ENCODE measurements around the gene KRTAP6-3.

Gene KRTAP6-3

DNA sequence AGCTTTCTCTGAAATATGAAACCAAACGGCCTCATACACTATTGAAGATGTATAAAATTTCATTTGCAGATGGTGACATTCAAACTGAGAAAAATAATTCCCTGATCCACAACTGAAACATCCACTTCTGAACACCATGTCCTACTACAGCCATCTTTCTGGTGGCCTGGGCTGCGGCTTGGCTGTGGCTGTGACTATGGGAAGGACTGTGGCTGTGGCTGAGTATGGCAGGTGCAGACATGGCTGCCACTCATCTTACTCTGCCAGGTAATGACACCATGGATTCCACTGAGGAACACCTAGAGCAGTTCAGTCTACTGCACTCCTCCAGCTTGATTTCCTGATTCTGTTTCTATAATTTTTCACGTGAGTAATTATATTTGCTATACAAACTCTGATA lies 28.3 kb downstream of the KRTAP6-3 start, which contains the start of gene KRTAP20-4:
Gene KRTAP20-4, plus strand, starts transcription at position 106 of the 400 bp plus-strand sequence.
- H3K27ac ChIP-seq: no peak within 1 kb of the TSS
- no peak within 1 kb of the TSS for H3K4me3 ChIP-seq

DNA sequence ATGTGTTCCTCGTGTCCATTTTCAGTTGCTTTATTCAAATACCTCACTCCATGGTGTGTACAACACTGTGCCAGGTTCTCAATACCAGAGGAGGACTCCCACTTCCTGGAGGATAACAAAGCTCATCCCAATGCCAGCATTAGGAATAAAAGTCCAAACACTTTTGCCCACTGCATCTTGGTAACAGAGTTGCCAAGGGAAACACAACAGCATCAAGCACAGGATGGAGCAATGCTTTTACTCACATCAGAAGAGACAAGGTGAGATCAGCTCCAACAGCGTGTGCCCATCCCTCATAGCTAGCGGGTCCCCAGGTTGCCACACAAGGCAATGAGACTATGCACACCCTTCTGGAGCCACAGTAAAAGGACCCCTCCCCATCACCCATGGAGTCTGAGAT lies 31.1 kb downstream of the KRTAP6-3 start:
- Histone ChIP-seq H3K4me3 (no peak overlapping the region), H3K27ac (no peak overlapping the region)

DNA sequence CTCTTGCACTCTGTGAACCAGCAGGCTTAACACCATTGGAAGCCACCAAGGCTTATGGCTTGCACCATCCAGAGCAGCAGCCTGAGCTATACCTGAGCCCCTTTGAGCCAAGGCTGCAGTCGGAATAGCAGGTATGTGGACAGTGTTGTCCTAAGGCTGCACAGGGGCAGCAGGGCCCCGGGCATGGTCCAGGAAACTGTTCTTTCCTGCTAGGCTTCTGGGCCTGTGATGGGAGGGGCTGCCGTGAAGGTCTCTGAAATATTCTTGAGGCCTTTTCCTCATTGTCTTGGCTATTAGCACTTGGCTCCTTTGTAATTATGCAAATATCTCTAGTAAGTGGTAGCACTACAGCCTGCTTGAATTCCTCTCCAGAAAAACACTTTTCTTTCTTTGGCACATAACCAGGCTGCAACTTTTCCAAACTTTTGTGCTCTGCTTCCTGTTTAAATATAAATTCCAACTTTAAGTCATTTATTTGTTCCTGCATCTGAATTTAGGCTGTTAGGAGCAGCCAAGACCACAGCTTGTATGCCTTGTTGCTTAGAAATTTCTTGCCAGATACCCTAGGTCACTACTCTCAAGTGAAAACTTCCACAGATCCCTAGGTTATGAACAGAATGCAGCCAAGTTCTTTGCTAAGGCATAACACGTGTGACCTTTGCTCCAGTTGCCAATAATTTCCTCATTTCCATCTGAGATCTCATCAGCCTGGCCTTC lies 33.4 kb downstream of the KRTAP6-3 start:
- no peak overlapping the region for H3K27ac ChIP-seq
- H3K4me3 ChIP-seq: no peak overlapping the region

DNA sequence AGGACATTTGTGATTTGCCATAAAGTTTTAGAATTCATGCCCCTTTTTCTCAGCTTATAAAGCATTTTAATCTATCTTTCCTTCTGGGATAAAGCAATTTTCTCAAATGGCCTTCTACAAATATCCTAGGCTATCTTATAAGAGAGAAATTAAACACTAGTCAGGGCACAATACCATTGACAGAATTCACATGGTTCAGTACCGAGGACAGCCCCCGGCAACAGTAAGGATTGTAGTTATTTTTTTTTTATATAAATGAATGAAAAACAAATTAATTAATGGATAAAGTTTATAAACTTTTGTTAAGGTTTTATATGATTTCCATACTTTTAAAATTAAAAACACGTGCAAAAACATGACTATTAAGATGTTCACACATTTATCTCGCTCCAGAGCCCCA lies 35.9 kb downstream of the KRTAP6-3 start:
- no peak overlapping the region for H3K27ac ChIP-seq
- no peak overlapping the region for H3K4me3 ChIP-seq

GRCh38 chr21:30629200-30629599 lies 37.0 kb downstream of the KRTAP6-3 start:
- H3K27ac ChIP-seq: no peak overlapping the region
- H3K4me3 ChIP-seq: no peak overlapping the region

DNA sequence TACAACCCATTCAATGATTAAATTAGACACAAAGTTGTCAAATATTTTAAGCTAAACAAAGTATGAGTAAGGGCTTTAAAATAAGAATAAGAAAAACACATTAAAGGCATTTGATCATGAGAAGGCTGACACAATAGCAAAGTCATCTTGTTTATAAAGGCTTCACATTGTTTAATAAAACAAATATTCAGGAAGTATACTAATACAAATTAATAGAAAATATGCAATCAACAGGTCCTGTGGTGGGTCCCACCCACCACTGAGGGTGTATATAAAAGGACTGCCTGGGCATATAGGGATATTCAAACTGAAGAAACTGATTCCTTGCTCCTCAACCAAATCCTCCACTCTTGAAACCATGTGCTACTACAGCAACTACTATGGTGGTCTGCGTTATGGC lies 42.7 kb downstream of the KRTAP6-3 start, which contains the start of gene KRTAP20-2:
Gene KRTAP20-2, plus strand, starts transcription at position 301 of the 400 bp plus-strand sequence. Its CDS starts 58 bp downstream, at position 359.
- H3K27ac ChIP-seq: no peak within 1 kb of the TSS

DNA sequence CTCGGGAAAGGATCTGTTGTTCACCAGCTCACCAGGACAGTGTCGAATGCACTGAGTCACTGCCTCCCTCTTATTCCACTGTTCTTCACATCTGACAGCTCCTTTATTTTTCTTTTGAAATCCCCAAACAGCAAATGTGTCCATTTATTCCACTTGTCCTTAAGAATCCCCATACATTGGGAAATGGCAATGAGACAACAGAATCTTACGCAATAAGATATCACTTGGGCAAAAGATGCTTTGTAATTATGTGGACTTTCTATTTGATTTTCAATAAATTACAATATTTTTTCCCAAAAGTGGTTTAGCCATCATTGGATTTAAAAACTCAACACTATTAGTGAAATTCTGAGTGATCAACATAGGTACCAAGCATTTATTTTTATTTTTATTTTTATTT lies 46.4 kb downstream of the KRTAP6-3 start:
- Histone ChIP-seq H3K4me3 (no peak overlapping the region), H3K27ac (no peak overlapping the region)

More for the DNA sequence above, 42.7 kb downstream of the KRTAP6-3 start, which contains the start of gene KRTAP20-2:
- no peak within 1 kb of the TSS for H3K4me3 ChIP-seq

DNA sequence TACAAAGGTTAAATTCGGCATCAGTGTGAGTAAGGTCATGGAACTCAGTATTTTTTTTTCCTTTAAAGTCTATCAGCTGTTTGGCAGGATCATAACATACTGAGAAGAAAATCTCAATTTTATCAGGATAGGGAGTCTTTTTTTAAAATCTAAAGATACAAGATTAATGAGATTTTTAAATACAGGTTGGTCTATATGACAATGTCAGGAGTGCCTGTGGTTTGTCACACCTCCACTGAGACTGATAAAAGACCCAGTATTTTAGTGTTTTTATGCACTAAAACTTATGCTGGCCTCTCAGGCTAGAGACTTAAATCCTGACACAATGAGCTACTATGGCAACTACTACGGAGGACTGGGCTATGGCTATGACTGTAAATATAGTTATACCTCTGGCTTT lies 50.3 kb downstream of the KRTAP6-3 start, which contains the start of gene KRTAP20-3:
Gene KRTAP20-3, plus strand, starts transcription at position 301 of the 400 bp plus-strand sequence.
- Histone ChIP-seq H3K27ac (no peak within 1 kb of the TSS), H3K4me3 (no peak within 1 kb of the TSS)
